HG03103 (cell line): ENCODE measurements around the gene RIN2.
"Not testable (repeated sequence)": the region's sequence is repeated elsewhere in the genome, so short reads cannot be mapped to it uniquely, and the experiment has no call there.

ENCODE experiments used
- ATAC-seq: cut with Tn5 transposase; IDR thresholded peaks from one replicate; pipeline ENCODE4 v1.9.1; 2021; ENCODE audit warnings: low read depth; ENCODE audit not compliant: unreplicated experiment

The RIN2 gene

GRCh38 chr20:19785173-19785982 lies 27.3 kb downstream of the RIN2 start:
- ATAC-seq, result no peak

- ATAC-seq, result no peak
Measured at GRCh38 chr20:19785983-19786285, 27.9 kb downstream of the RIN2 start.

- ATAC-seq, result no peak
Measured at GRCh38 chr20:19786311-19786710, 28.3 kb downstream of the RIN2 start.

- no peak for ATAC-seq
Measured at GRCh38 chr20:19787366-19787765, 29.3 kb downstream of the RIN2 start.

- ATAC-seq, result no peak
Measured at GRCh38 chr20:19789009-19789408, 31.0 kb downstream of the RIN2 start.

GRCh38 chr20:19789446-19789845 lies 31.4 kb downstream of the RIN2 start:
- no peak for ATAC-seq

- ATAC-seq, result no peak
Measured at GRCh38 chr20:19791887-19792286, 33.8 kb downstream of the RIN2 start.

- ATAC-seq, result no peak
Measured at GRCh38 chr20:19793716-19794115, 35.7 kb downstream of the RIN2 start.

GRCh38 chr20:19794941-19795340 lies 36.9 kb downstream of the RIN2 start:
- no peak for ATAC-seq

- no peak for ATAC-seq
Measured at GRCh38 chr20:19799325-19799724, 41.3 kb downstream of the RIN2 start.

GRCh38 chr20:19802099-19802491 lies 44.0 kb downstream of the RIN2 start:
- ATAC-seq, result no peak

GRCh38 chr20:19802492-19803158 lies 44.6 kb downstream of the RIN2 start:
- no peak for ATAC-seq

- ATAC-seq, result not testable (repeated sequence)
Measured at GRCh38 chr20:19806276-19806675, 48.2 kb downstream of the RIN2 start.

- ATAC-seq, result no peak
Measured at GRCh38 chr20:19806806-19807190, 48.7 kb downstream of the RIN2 start.

- ATAC-seq, result no peak
Measured at GRCh38 chr20:19807191-19807945, 49.3 kb downstream of the RIN2 start.
